T47D (cell line): ENCODE results near the gene PANX1.

Source experiments
- DNase-seq, 2 experiments: peaks; one replicate each; pipeline versions ENCODE4 v3.0.0 to v3.0.0-alpha.2; 2011 to 2012; ENCODE audit warnings: low read depth in 1 of 2, low spot score in 1 of 2
- JUND ChIP-seq: IDR thresholded peaks from 2 replicates; pipeline ENCODE4 v1.6.1; 2012; ENCODE audit warnings: low read depth
- in situ Hi-C: cut with HindIII; loops from 2 replicates; pipeline ENCODE4 v1.10.0; 2016; ENCODE audit warnings: low sequenced_read_pairs, low pct_unique_long_range_greater_than_20kb

The PANX1 gene

GRCh38 chr11:94185416-94186084, 56.9 kb downstream of the PANX1 start:
- in situ Hi-C loops: no loop called here
- TF ChIP-seq JUND: no peak

GRCh38 chr11:94186342-94187203, 57.9 kb downstream of the PANX1 start:
- no peak for DNase-seq
- in situ Hi-C loops: no loop called here
- TF ChIP-seq JUND: no peak

More at GRCh38 chr11:94185416-94186084, 56.9 kb downstream of the PANX1 start:
- DNase-seq: no peak

- no peak for TF ChIP-seq JUND
- DNase-seq: no peak
- in situ Hi-C loops: no loop called here
Measured at GRCh38 chr11:94193288-94193687, 64.6 kb downstream of the PANX1 start.

GRCh38 chr11:94194712-94195111, 66.1 kb downstream of the PANX1 start:
- no peak for DNase-seq
- in situ Hi-C loops: no loop called here
- TF ChIP-seq JUND: no peak

- no peak for TF ChIP-seq JUND
- peak in 1 of 2 experiments; percentile 91 for DNase-seq
- in situ Hi-C loops: no loop called here
Measured at GRCh38 chr11:94196363-94196762, 67.7 kb downstream of the PANX1 start.

GRCh38 chr11:94198718-94199117, 70.1 kb downstream of the PANX1 start:
- no peak for TF ChIP-seq JUND
- in situ Hi-C loops: no loop called here
- DNase-seq: no peak

- in situ Hi-C loops: no loop called here
- TF ChIP-seq JUND: no peak
- peak in 1 of 2 experiments; percentile 40 for DNase-seq
Measured at GRCh38 chr11:94199136-94200130, 70.8 kb downstream of the PANX1 start.

GRCh38 chr11:94201004-94201465, 72.4 kb downstream of the PANX1 start:
- no peak for TF ChIP-seq JUND
- no peak for DNase-seq
- in situ Hi-C loops: no loop called here

GRCh38 chr11:94203070-94203469, 74.4 kb downstream of the PANX1 start:
- DNase-seq: no peak
- in situ Hi-C loops: no loop called here
- TF ChIP-seq JUND: no peak

GRCh38 chr11:94211261-94211830, 82.7 kb downstream of the PANX1 start:
- DNase-seq: no peak
- in situ Hi-C loops: no loop called here
- no peak for TF ChIP-seq JUND

- in situ Hi-C loops: no loop called here
- TF ChIP-seq JUND: no peak
- no peak for DNase-seq
Measured at GRCh38 chr11:94212898-94213297, 84.3 kb downstream of the PANX1 start.

GRCh38 chr11:94217705-94218104, 89.1 kb downstream of the PANX1 start:
- in situ Hi-C loops: no loop called here
- no peak for DNase-seq
- no peak for TF ChIP-seq JUND
